GM23338 (cell line): Measurements from ENCODE around the gene ZNF236. TPM values are rescaled to one million over a fixed set of nuclear protein-coding genes. Genes with fewer than 3 reads are reported as not detected.

Source experiments
- ATAC-seq: fragments of 200-7000 bp; cut with Tn5 transposase; 3 replicates; pipeline ENCODE4 v1.9.1; 2020
- DNase-seq: peaks from one replicate; pipeline ENCODE4 v3.0.0-alpha.2; 2015; ENCODE audit warnings: low spot score
- H2AFZ ChIP-seq: fragments of 200-600 bp; sonication (generic); 2 replicates; pipeline ENCODE4 v1.8.0; 2016; ENCODE audit warnings: antibody characterized with exemption, mild to moderate bottlenecking, moderate library complexity
- H3F3A ChIP-seq: fragments of 200-600 bp; sonication (generic); replicated peaks from 2 replicates; pipeline ENCODE4 v1.8.0; 2017; ENCODE audit warnings: antibody characterized with exemption, mixed run types, low read depth
- H3K27ac ChIP-seq: fragments of 200-600 bp; sonication (generic); 2 replicates; pipeline ENCODE4 v1.6.1; 2016; ENCODE audit warnings: low read depth
- H3K27me3 ChIP-seq: fragments of 200-600 bp; sonication (generic); 2 replicates; pipeline ENCODE4 v1.8.0; 2016; ENCODE audit warnings: mild to moderate bottlenecking, mixed run types, moderate library complexity; ENCODE audit not compliant: insufficient read depth
- H3K36me3 ChIP-seq: fragments of 200-600 bp; sonication (generic); 2 replicates; pipeline ENCODE4 v1.8.0; 2016; ENCODE audit warnings: mild to moderate bottlenecking; ENCODE audit not compliant: insufficient read depth
- H3K4me1 ChIP-seq: fragments of 200-600 bp; sonication (generic); 2 replicates; pipeline ENCODE4 v1.8.0; 2016; ENCODE audit warnings: mild to moderate bottlenecking, moderate library complexity; ENCODE audit not compliant: insufficient read depth
- H3K4me2 ChIP-seq: fragments of 200-600 bp; sonication (generic); 2 replicates; pipeline ENCODE4 v1.7.1; 2017; ENCODE audit warnings: mixed run types
- H3K4me3 ChIP-seq: fragments of 200-600 bp; sonication (generic); 2 replicates; pipeline ENCODE4 v1.6.1; 2016; ENCODE audit warnings: mixed run types
- H3K79me2 ChIP-seq: fragments of 200-600 bp; sonication (generic); replicated peaks from 2 replicates; pipeline ENCODE4 v1.8.0; 2017; ENCODE audit warnings: mild to moderate bottlenecking; ENCODE audit not compliant: insufficient read depth
- H3K9me2 ChIP-seq: fragments of 200-600 bp; sonication (generic); 2 replicates; pipeline ENCODE4 v1.8.0; 2017; ENCODE audit not compliant: insufficient read depth
- H4K20me1 ChIP-seq: fragments of 200-600 bp; sonication (generic); replicated peaks from 2 replicates; pipeline ENCODE4 v1.8.0; 2017; ENCODE audit warnings: mild to moderate bottlenecking; ENCODE audit not compliant: insufficient read depth
- H3K27ac Mint-ChIP-seq: 2 replicates; pipeline ENCODE4 v1.8.0; 2020; ENCODE audit warnings: inconsistent platforms, mild to moderate bottlenecking, moderate library complexity, mixed read lengths
- H3K27me3 Mint-ChIP-seq: 3 replicates; pipeline ENCODE4 v1.8.0; 2022; ENCODE audit warnings: low read depth, mild to moderate bottlenecking, moderate library complexity, mixed read lengths, inconsistent platforms; ENCODE audit not compliant: insufficient read depth, poor library complexity
- H3K36me3 Mint-ChIP-seq: 3 replicates; pipeline ENCODE4 v1.8.0; 2021; ENCODE audit warnings: low read depth, mild to moderate bottlenecking, inconsistent platforms, moderate library complexity, mixed read lengths
- H3K4me1 Mint-ChIP-seq: 3 replicates; pipeline ENCODE4 v1.8.0; 2020; ENCODE audit warnings: mild to moderate bottlenecking, inconsistent platforms, mixed read lengths
- H3K4me3 Mint-ChIP-seq: 3 replicates; pipeline ENCODE4 v1.8.0; 2021; ENCODE audit warnings: moderate library complexity, mild to moderate bottlenecking, inconsistent platforms, mixed read lengths
- H3K9me3 Mint-ChIP-seq: 3 replicates; pipeline ENCODE4 v1.8.0; 2020; ENCODE audit warnings: moderate library complexity, mild to moderate bottlenecking, inconsistent platforms, mixed read lengths
- CREB1 ChIP-seq: fragments of 250-450 bp; sonication (Bioruptor Pico); IDR thresholded peaks from 2 replicates; pipeline ENCODE4 v1.5.0; 2020; ENCODE audit warnings: low read depth, mild to moderate bottlenecking, moderate library complexity
- ETS1 ChIP-seq: IDR thresholded peaks from 2 replicates; pipeline ENCODE4 v1.6.1; 2016; ENCODE audit warnings: antibody characterized with exemption
- JUNB ChIP-seq: IDR thresholded peaks from one replicate; pipeline ENCODE4 v1.6.1; 2016; ENCODE audit warnings: antibody characterized with exemption; ENCODE audit not compliant: unreplicated experiment
- POLR2AphosphoS5 ChIP-seq: IDR thresholded peaks from 2 replicates; pipeline ENCODE4 v1.6.1; 2016; ENCODE audit warnings: antibody characterized with exemption, low read depth
- REST ChIP-seq: IDR thresholded peaks from one replicate; pipeline ENCODE4 v1.6.1; 2018; ENCODE audit warnings: antibody characterized with exemption; ENCODE audit not compliant: unreplicated experiment
- STAT1 ChIP-seq: IDR thresholded peaks from one replicate; pipeline ENCODE4 v1.6.1; 2016; ENCODE audit warnings: antibody characterized with exemption; ENCODE audit not compliant: unreplicated experiment
- ZNF114 ChIP-seq: fragments of 250-450 bp; sonication (Bioruptor Pico); IDR thresholded peaks from 2 replicates; pipeline ENCODE4 v1.5.0; 2020; ENCODE audit warnings: mild to moderate bottlenecking, moderate library complexity
- ZNF462 ChIP-seq: fragments of 250-450 bp; sonication (Bioruptor Pico); IDR thresholded peaks from 2 replicates; pipeline ENCODE4 v1.5.0; 2020; ENCODE audit warnings: mild to moderate bottlenecking, moderate library complexity
- polyA plus RNA-seq: library from polyadenylated mRNA; unstranded; fragments of >200 nt; fragmentation: Nextera tagmentation; extraction: Ambion mirVana; gene quantifications from 2 replicates; pipeline ENCODE4 v1.2.1, GENCODE V29; 2016
- total RNA-seq: library from RNA; depleted of rRNA; stranded (reverse); fragments of >200 nt; shearing (Covaris generic); gene quantifications from 2 replicates; pipeline ENCODE4 v1.2.3, GENCODE V29; 2014

The ZNF236 gene
- total and polyA plus RNA-seq, 2 experiments from 2014 or later: 8.9 to 16.3 TPM

- no peak overlapping the region for H3K4me3 Mint-ChIP-seq
- H3K4me2 ChIP-seq: no peak overlapping the region
- H3K4me1 ChIP-seq: peaks cover 5% of the 10 kb centered on the region; the same call in 1 of the 2 replicates
- TF ChIP-seq CREB1 (CRISPR knock-in tag): no peak
- TF ChIP-seq ZNF114: no peak
- no peak for TF ChIP-seq REST
- no peak for TF ChIP-seq STAT1
- TF ChIP-seq ETS1: no peak
- no peak for TF ChIP-seq JUNB
- TF ChIP-seq ZNF462 (CRISPR knock-in tag): no peak
- no peak for TF ChIP-seq POLR2AphosphoS5
- no peaks in the 10 kb centered on the region for H3K36me3 ChIP-seq
- no peaks in the 10 kb centered on the region for H3K27me3 ChIP-seq
- no peaks in the 10 kb centered on the region for H3K9me3 Mint-ChIP-seq
- H2AFZ ChIP-seq: no peak overlapping the region
- H3K79me2 ChIP-seq: no peaks in the 10 kb centered on the region
- peaks cover 4% of the 10 kb centered on the region for H3K27me3 Mint-ChIP-seq
- H3K4me3 ChIP-seq: no peak overlapping the region
- no peaks in the 10 kb centered on the region for H3F3A ChIP-seq
- no peaks in the 10 kb centered on the region for H4K20me1 ChIP-seq
- no peak overlapping the region for H3K27ac ChIP-seq
- ATAC-seq: no peak
- peaks cover 25% of the 10 kb centered on the region for H3K4me1 Mint-ChIP-seq
- DNase-seq: no peak
- no peaks in the 10 kb centered on the region for H3K9me2 ChIP-seq
- no peaks in the 10 kb centered on the region for H3K36me3 Mint-ChIP-seq
- no peak overlapping the region for H3K27ac Mint-ChIP-seq
Measured at GRCh38 chr18:76993085-76993382, 170.7 kb downstream of the ZNF236 start.
